Fibroblast of upper back skin (primary cell): ENCODE measurements around the gene RIPOR1.

Experiments used
- DNase-seq: peaks from one replicate; pipeline ENCODE4 v3.0.0-alpha.2; 2013

RIPOR1 gene

GRCh38 chr16:67540756-67541155, 12.1 kb downstream of the RIPOR1 start:
- DNase-seq: no peak

GRCh38 chr16:67541391-67542263, 13.0 kb downstream of the RIPOR1 start:
- no peak for DNase-seq

GRCh38 chr16:67542464-67542863, 13.8 kb downstream of the RIPOR1 start:
- DNase-seq: peak; percentile 61

GRCh38 chr16:67543036-67543435, 14.4 kb downstream of the RIPOR1 start:
- no peak for DNase-seq

- no peak for DNase-seq
Observed at GRCh38 chr16:67543582-67543981, 15.0 kb downstream of the RIPOR1 start.

GRCh38 chr16:67544329-67544841, 15.8 kb downstream of the RIPOR1 start:
- DNase-seq: no peak

- no peak for DNase-seq
Observed at GRCh38 chr16:67544844-67545664, 16.4 kb downstream of the RIPOR1 start.

- DNase-seq: no peak
Observed at GRCh38 chr16:67545665-67546024, 17.0 kb downstream of the RIPOR1 start.

GRCh38 chr16:67546091-67546501, 17.5 kb downstream of the RIPOR1 start:
- DNase-seq: no peak

- DNase-seq: peak; percentile 55
Observed at GRCh38 chr16:67546761-67547422, 18.3 kb downstream of the RIPOR1 start.

GRCh38 chr16:67547423-67548264, 19.0 kb downstream of the RIPOR1 start:
- no peak for DNase-seq

- no peak for DNase-seq
Observed at GRCh38 chr16:67548265-67549126, 19.9 kb downstream of the RIPOR1 start.

GRCh38 chr16:67549240-67549639, 20.6 kb downstream of the RIPOR1 start:
- DNase-seq: no peak

- no peak for DNase-seq
Observed at GRCh38 chr16:67549936-67550335, 21.3 kb downstream of the RIPOR1 start.

GRCh38 chr16:67551091-67551490, 22.5 kb downstream of the RIPOR1 start:
- DNase-seq: no peak

GRCh38 chr16:67551972-67552371, 23.3 kb downstream of the RIPOR1 start:
- DNase-seq: no peak

GRCh38 chr16:67552476-67552875, 23.8 kb downstream of the RIPOR1 start:
- DNase-seq: no peak

- peak; percentile 48 for DNase-seq
Observed at GRCh38 chr16:67555795-67556212, 27.2 kb downstream of the RIPOR1 start.

- DNase-seq: no peak
Observed at GRCh38 chr16:67558859-67559258, 30.2 kb downstream of the RIPOR1 start.

- no peak for DNase-seq
Observed at GRCh38 chr16:67560827-67561342, 32.3 kb downstream of the RIPOR1 start.

GRCh38 chr16:67561501-67561823, 32.8 kb downstream of the RIPOR1 start:
- no peak for DNase-seq
